Measurements from ENCODE around the gene COPE. TPM values are rescaled to one million over a fixed set of nuclear protein-coding genes. Genes with fewer than 3 reads are reported as not detected.
"Not testable (repeated sequence)": the region's sequence is repeated elsewhere in the genome, so short reads cannot be mapped to it uniquely, and the experiment has no call there.

Gene COPE
- total RNA-seq, 1 donor from 2014 or later, result 331 TPM

- DNase-seq (ENCODE audit: low read depth) (no peak), FAIRE-seq (no peak)
- Histone ChIP-seq H3K4me3 (ENCODE audit: low read depth, low read length) (no peak overlapping the region), H3K36me3 (ENCODE audit: control insufficient read depth, insufficient read depth, low read length) (no peaks in the 10 kb centered on the region), H3K27me3 (ENCODE audit: control insufficient read depth, insufficient read depth, low read length) (no peaks in the 10 kb centered on the region)
- TF ChIP-seq, protein P1, sequence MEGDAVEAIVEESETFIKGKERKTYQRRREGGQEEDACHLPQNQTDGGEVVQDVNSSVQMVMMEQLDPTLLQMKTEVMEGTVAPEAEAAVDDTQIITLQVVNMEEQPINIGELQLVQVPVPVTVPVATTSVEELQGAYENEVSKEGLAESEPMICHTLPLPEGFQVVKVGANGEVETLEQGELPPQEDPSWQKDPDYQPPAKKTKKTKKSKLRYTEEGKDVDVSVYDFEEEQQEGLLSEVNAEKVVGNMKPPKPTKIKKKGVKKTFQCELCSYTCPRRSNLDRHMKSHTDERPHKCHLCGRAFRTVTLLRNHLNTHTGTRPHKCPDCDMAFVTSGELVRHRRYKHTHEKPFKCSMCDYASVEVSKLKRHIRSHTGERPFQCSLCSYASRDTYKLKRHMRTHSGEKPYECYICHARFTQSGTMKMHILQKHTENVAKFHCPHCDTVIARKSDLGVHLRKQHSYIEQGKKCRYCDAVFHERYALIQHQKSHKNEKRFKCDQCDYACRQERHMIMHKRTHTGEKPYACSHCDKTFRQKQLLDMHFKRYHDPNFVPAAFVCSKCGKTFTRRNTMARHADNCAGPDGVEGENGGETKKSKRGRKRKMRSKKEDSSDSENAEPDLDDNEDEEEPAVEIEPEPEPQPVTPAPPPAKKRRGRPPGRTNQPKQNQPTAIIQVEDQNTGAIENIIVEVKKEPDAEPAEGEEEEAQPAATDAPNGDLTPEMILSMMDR (IDR thresholded peaks at IDR 0.05; ENCODE audit: insufficient read depth, low read length, severe bottlenecking), result no peak
Measured at GRCh38 chr19:18960370-18960769, 41.2 kb upstream of the COPE start.

DNA sequence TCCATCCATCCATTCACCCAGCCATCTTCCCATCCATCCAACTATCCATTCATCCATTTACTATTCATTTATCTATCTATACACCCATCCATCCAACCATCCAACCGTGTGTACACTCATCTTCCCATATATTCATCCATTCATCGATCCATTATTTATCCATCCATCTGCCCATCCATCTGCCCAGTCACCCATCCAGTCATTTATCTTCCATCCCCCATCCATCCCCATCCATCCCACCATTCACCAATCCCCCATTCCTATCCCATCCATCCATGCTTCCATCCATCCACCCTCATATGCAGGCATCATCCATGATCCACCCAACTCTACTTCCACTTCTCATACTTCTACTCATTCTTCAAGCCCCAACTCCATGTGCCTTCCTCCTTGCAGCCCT is 35.9 kb upstream of the COPE start:
- DNase-seq (ENCODE audit: low read depth) (no peak), FAIRE-seq (no peak)
- H3K36me3 ChIP-seq (ENCODE audit: control insufficient read depth, insufficient read depth, low read length), result no peaks in the 10 kb centered on the region
- no peak overlapping the region for H3K4me3 ChIP-seq (ENCODE audit: low read depth, low read length)
- no peaks in the 10 kb centered on the region for H3K27me3 ChIP-seq (ENCODE audit: control insufficient read depth, insufficient read depth, low read length)
- TF ChIP-seq, protein P1 (IDR thresholded peaks at IDR 0.05; ENCODE audit: insufficient read depth, low read length, severe bottlenecking), result no peak

DNA sequence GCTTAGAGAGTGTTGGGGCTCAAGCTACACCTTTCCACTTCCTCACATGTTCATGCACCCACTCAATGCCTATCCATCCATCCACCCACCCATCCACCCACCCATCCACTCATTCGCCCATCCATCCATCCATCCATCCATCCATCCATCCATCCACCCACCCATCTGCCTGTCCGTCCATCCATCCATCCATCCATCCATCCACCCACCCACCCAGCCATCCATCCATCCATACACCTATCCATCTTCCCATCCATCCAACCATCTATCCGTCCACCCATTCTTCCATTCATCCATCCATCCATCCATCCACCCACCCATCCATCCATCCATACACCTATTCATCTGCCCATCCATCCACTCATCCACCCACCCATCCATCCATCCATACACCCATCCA is 34.9 kb upstream of the COPE start:
- DNase-seq (ENCODE audit: low read depth) (no peak), FAIRE-seq (no peak)
- TF ChIP-seq, protein P1 (IDR thresholded peaks at IDR 0.05; ENCODE audit: insufficient read depth, low read length, severe bottlenecking), result no peak
- Histone ChIP-seq H3K36me3 (ENCODE audit: control insufficient read depth, insufficient read depth, low read length) (no peaks in the 10 kb centered on the region), H3K27me3 (ENCODE audit: control insufficient read depth, insufficient read depth, low read length) (no peaks in the 10 kb centered on the region), H3K4me3 (ENCODE audit: low read depth, low read length) (no peak overlapping the region)

DNA sequence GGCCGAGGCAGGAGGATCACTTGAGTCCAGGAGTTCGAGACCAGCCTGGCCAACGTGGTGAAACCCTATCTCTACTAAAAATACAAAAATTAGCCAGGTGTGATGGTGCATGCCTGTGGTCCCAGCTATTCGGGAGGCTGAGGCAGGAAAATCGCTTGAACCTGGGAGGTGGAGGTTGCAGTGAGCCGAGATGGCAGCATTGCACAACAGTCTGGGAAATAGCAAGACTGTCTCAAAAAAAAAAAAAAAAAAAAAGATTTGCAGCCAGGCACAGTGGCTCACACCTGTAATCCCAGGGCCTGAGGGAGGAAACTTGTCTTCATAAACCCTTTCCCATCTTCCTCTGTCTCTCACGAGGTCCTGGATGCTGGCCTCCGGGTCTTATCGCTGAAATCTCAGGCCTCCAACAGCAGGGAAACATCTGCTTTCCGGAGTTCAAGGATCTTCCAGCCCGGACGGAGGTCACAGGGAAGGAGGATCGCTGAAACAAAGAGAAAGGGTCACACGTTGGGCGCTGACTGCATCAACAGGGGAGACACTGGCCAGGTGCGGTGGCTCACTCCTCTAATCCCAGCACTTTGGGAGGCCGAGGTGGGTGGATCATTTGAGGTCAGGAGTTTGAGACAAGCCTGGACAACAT is 33.3 kb upstream of the COPE start:
- H3K27me3 ChIP-seq (ENCODE audit: control insufficient read depth, insufficient read depth, low read length); H3K36me3 ChIP-seq (ENCODE audit: control insufficient read depth, insufficient read depth, low read length); H3K4me3 ChIP-seq (ENCODE audit: low read depth, low read length); FAIRE-seq: not testable (repeated sequence)
- peak; percentile 78 for DNase-seq (ENCODE audit: low read depth)

DNA sequence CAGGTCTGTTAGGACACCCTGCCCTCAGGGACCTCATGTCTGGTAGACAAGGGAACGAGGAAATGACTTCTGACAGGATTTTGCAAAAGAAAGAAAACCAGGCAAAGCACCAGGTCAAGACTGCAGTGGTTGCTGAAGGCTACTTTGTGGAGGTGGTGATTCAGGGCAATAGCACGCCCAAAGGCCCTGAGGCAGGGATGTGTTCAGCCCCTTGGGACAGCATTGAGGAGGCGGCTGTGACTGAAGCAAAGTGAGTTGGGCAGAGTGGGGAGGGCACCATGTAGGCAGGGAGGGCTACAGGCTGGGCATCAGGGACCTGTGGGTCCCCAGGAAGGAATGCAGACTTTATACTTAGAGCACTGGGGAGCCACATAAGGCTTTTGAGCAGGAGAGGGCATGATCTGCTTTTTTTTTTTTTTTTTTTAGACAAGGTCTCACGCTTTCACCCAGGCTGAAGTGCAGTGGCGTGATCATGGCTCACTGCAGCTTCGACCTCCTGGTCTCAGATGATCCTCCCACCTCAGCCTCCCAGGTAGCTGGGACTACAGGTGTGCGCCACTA is 32.6 kb upstream of the COPE start:
- peak; percentile 99 for DNase-seq (ENCODE audit: low read depth)
- H3K27me3 ChIP-seq (ENCODE audit: control insufficient read depth, insufficient read depth, low read length), result no peaks in the 10 kb centered on the region
- H3K36me3 ChIP-seq (ENCODE audit: control insufficient read depth, insufficient read depth, low read length), result no peaks in the 10 kb centered on the region
- TF ChIP-seq, protein P1 (IDR thresholded peaks at IDR 0.05; ENCODE audit: insufficient read depth, low read length, severe bottlenecking), result no peak
- no peak overlapping the region for H3K4me3 ChIP-seq (ENCODE audit: low read depth, low read length)
- FAIRE-seq, result peak; percentile 93

DNA sequence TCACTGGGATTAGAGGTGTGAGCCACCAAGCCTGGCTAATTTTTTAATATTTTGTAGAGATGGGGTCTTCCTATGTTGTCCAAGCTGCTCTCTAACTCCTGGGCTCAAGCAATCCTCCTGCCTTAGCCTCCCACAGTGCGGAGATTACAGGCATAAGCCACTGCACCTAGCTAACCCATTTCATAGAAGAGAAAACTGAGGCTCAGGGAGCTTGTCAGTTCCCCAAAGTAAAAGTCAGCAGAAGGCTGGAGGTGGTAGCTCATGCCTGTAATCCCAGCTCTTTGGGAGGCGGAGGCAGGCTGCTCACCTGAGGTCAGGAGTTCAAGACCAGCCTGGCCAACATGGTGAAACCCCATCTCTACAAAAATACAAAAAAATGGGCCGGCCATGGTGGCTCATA is 30.7 kb upstream of the COPE start:
- no peaks in the 10 kb centered on the region for H3K36me3 ChIP-seq (ENCODE audit: control insufficient read depth, insufficient read depth, low read length)
- H3K4me3 ChIP-seq (ENCODE audit: low read depth, low read length), result no peak overlapping the region
- TF ChIP-seq, protein P1 (IDR thresholded peaks at IDR 0.05; ENCODE audit: insufficient read depth, low read length, severe bottlenecking), result no peak
- FAIRE-seq (no peak), DNase-seq (ENCODE audit: low read depth) (no peak)
- H3K27me3 ChIP-seq (ENCODE audit: control insufficient read depth, insufficient read depth, low read length), result no peaks in the 10 kb centered on the region

Data from bronchial epithelial cell (primary cell).